Central memory CD8-positive, alpha-beta T cell (primary cell): ENCODE measurements around the gene FAM186B.
A peak's percentile ranks its signal among the peaks of the same experiment; 100 is the strongest.

Experiments used
- ATAC-seq: fragments of 150-1000 bp; cut with Tn5 transposase; replicated peaks from 2 replicates; pipeline ENCODE4 v1.10.0; 2022; ENCODE audit warnings: mild to moderate bottlenecking, moderate FRiP score, moderate number of reproducible peaks; ENCODE audit not compliant: poor library complexity, severe bottlenecking; ENCODE audit errors: extremely low read depth
- DNase-seq, 2 donors: peaks; one replicate each; pipeline ENCODE4 v3.0.0; 2021; ENCODE audit warnings: low spot score in 2 of 2
- H3K27ac Mint-ChIP-seq: one replicate; pipeline ENCODE4 v1.8.0; 2022; ENCODE audit warnings: low read depth, mild to moderate bottlenecking, moderate library complexity, mixed read lengths
- H3K27me3 Mint-ChIP-seq: one replicate; pipeline ENCODE4 v1.8.0; 2022; ENCODE audit warnings: mixed read lengths
- H3K36me3 Mint-ChIP-seq: one replicate; pipeline ENCODE4 v1.8.0; 2022; ENCODE audit warnings: mild to moderate bottlenecking, moderate library complexity, mixed read lengths; ENCODE audit not compliant: insufficient read depth
- H3K4me1 Mint-ChIP-seq: one replicate; pipeline ENCODE4 v1.8.0; 2022; ENCODE audit warnings: mixed read lengths
- H3K4me3 Mint-ChIP-seq: one replicate; pipeline ENCODE4 v1.8.0; 2022; ENCODE audit warnings: mild to moderate bottlenecking, moderate library complexity, mixed read lengths
- H3K9me3 Mint-ChIP-seq: one replicate; pipeline ENCODE4 v1.8.0; 2022; ENCODE audit warnings: mixed read lengths

FAM186B gene

DNA sequence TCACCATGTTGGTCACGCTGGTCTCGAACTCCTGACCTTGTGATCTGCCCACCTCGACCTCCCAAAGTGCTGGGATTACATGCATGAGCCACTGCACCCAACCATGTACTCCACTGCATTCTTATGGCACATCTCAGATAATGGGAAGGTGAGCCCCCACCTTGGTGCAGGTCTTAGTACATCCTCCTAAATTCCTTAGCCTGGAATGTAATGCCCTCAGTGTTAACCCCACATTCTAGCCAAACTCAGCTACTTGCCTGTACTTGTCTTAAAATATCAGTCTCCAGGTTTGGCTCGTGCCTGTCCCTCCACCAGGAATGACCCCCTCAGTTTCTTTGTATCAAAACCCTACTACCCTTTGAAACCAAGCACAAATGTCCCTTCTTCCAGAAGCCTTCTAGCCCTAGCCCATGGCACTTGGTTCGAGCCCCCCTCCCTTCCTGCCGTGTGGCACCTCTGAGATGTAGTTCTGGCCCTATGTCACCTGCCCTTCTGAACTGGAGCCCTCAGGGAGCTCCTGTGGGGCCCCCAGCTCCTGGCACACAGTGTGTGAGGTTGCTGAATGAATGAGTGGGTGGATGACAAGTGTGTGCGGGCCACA lies 58.2 kb downstream of the FAM186B start:
- H3K4me1 Mint-ChIP-seq = peaks cover 6% of the 10 kb centered on the region
- no peaks in the 10 kb centered on the region for H3K9me3 Mint-ChIP-seq
- peaks cover 44% of the 10 kb centered on the region for H3K27me3 Mint-ChIP-seq
- no peak for DNase-seq
- H3K27ac Mint-ChIP-seq = no peak overlapping the region
- no peaks in the 10 kb centered on the region for H3K36me3 Mint-ChIP-seq
- no peak for ATAC-seq
- H3K4me3 Mint-ChIP-seq = no peak overlapping the region

DNA sequence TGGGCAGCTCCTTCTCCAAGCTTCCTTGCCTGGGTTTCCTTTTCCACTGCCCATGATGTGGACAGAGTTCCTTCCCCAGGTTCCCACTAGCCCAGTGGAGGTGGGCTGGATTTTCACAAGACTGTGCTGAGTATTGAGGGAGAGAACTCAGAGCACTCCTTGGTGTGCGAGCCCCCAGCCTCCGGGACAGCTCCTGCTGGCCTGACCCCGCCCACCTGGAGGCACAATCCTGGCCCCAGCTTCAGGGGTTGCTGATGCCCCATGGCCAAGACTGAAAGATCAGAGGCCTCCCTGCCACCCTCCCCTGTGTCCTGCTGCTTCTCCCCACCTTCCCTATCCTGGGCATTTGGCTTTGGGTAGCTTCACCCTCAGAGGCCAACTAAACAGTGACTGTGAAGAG lies 59.0 kb downstream of the FAM186B start:
- Mint-ChIP-seq H3K9me3 (no peaks in the 10 kb centered on the region), H3K4me3 (no peak overlapping the region), H3K27ac (no peak overlapping the region), H3K27me3 (peaks cover 44% of the 10 kb centered on the region), H3K36me3 (no peaks in the 10 kb centered on the region), H3K4me1 (peaks cover 6% of the 10 kb centered on the region)
- ATAC-seq (no peak), DNase-seq (no peak)

DNA sequence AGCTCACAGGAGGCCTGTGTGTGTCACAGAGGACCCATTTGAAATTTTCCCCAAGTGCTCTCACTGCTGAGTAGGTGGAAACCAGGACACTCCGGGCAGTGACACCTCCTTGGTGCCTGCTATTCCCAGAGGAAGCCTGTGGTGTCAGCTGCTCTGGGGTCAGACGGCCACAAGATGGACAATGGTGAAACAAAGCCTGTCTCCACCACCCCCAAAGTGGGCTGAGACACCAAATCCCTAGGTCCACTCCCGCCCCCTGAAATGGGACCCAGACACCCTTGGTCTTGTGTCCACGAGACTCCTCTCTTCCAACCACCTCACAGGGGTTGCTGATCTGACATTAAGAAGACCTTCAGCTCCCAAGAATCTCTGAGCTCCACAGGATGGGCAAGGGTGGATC lies 59.6 kb downstream of the FAM186B start:
- no peak overlapping the region for H3K27ac Mint-ChIP-seq
- peaks cover 6% of the 10 kb centered on the region for H3K4me1 Mint-ChIP-seq
- H3K9me3 Mint-ChIP-seq = no peaks in the 10 kb centered on the region
- no peaks in the 10 kb centered on the region for H3K36me3 Mint-ChIP-seq
- ATAC-seq (no peak), DNase-seq (no peak)
- no peak overlapping the region for H3K4me3 Mint-ChIP-seq
- H3K27me3 Mint-ChIP-seq = peaks cover 40% of the 10 kb centered on the region

DNA sequence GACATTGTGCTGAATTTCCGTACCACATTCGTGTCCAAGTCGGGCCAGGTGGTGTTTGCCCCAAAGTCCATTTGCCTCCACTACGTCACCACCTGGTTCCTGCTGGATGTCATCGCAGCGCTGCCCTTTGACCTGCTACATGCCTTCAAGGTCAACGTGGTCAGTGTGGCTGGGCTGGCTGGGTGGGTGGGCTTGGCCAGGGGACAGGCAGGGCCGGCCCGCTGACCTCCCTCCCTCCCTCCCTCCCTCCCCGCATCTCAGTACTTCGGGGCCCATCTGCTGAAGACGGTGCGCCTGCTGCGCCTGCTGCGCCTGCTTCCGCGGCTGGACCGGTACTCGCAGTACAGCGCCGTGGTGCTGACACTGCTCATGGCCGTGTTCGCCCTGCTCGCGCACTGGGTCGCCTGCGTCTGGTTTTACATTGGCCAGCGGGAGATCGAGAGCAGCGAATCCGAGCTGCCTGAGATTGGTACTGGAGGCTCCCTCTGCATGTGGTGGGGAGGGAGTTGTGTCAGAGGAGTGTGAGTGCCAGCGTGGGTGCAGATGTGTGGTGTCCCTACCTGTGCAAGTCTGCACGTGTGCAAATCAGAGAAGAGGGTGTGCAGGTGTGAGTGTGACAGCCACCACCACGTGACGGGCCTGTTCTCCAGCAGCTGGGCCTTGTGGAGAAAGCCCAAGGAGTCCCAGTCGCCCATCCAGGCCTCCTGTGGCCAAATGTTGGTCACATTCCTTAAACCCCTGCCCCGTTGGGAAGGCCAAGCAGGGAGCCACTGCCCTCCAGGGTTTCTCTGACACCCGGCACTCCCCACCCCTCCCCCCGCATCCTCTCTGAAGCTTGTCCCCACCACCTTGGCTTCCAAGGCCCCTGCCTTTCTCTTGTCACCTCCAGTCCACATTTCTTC lies 61.3 kb downstream of the FAM186B start:
- ATAC-seq (no peak), DNase-seq (no peak)
- Mint-ChIP-seq H3K27ac (no peak overlapping the region), H3K27me3 (peaks cover 28% of the 10 kb centered on the region), H3K4me1 (peaks cover 12% of the 10 kb centered on the region), H3K9me3 (no peaks in the 10 kb centered on the region), H3K36me3 (no peaks in the 10 kb centered on the region), H3K4me3 (no peak overlapping the region)

DNA sequence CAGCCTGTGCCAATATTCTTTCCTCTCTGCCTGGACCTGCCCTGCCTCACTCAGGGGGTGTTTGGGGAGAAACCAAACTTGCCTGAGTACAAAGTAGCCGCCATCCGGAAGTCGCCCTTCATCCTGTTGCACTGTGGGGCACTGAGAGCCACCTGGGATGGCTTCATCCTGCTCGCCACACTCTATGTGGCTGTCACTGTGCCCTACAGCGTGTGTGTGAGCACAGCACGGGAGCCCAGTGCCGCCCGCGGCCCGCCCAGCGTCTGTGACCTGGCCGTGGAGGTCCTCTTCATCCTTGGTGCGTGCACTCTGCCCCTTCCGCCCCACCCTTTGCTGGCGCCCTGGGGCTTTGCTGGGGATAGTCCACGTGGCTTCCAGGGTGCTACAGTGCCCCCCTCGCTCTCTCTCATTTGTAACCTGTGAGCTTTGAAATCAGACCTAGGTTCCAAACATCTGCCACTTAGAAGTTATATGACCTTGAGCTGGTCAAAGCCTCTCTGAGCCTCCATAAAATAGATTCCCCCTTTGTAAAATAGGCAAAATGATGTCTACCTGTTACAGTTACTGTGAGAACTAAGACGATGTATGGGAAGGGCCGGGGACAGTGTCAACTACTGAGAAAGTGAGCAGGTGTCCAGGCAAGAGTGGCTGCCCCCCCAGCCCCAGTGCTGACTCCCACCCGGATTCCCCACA lies 62.1 kb downstream of the FAM186B start:
- ATAC-seq (no peak), DNase-seq (no peak)
- Mint-ChIP-seq H3K27ac (no peak overlapping the region), H3K4me1 (peaks cover 12% of the 10 kb centered on the region), H3K27me3 (peaks cover 26% of the 10 kb centered on the region), H3K4me3 (no peak overlapping the region), H3K9me3 (no peaks in the 10 kb centered on the region), H3K36me3 (no peaks in the 10 kb centered on the region)

DNA sequence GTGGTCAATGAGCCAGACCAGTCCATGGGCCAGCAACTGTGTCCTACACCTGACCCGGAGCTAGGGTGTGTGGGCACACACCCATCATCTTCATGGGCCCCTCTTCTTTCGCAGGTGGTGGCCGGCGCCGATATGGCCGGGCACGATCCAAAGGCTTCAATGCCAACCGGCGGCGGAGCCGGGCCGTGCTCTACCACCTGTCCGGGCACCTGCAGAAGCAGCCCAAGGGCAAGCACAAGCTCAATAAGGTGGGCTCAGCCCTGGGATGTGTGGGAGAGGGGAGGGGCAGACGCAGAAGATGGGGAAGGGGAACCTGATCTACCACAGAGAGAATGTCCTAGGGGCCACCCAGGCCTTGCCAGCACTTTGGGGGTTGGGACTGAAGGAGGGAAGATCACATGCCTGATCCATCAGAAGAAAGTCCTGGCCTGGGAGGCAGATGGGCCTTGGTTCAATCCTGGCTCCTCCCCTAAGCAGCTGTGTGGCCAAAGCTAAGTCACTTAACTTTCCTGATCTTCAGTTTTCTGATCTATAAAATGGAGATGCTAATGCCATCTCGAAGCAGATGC lies 62.8 kb downstream of the FAM186B start:
- no peak for DNase-seq
- Mint-ChIP-seq H3K27ac (no peak overlapping the region), H3K9me3 (no peaks in the 10 kb centered on the region), H3K36me3 (peaks cover under 1% of the 10 kb centered on the region), H3K4me3 (no peak overlapping the region), H3K4me1 (peaks cover 12% of the 10 kb centered on the region), H3K27me3 (peaks cover 19% of the 10 kb centered on the region)
- ATAC-seq = no peak

DNA sequence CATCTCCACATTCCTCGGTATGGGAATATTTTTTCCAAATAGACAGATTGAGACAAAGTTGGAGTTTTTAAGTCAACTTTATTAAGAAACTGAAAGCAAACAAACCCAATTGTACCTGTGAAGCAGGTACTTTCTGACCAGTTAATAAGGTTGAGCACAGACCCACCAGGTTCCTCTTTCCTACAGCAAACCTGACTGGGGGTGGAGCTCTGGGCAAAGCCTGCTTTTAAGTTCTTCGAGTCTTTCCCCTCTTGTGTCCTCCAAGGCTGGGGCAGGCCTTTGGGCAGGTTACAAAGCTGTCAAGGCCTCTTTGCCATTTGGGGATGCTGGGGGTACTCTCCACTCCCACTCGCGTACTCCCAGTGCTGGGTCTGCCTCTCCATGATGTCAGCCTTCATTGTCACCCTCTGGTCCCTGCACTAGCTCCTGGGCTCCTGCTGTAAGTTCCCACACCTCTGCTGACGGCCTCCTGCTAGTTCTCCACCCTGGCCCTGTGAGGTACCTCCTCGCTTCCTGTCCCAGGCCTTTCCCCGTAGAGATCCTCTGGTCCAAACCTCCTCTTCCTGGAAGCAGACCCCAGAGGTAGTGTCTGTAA lies 63.4 kb downstream of the FAM186B start:
- H3K4me1 Mint-ChIP-seq = peaks cover 12% of the 10 kb centered on the region
- peaks cover 12% of the 10 kb centered on the region for H3K27me3 Mint-ChIP-seq
- ATAC-seq = no peak
- peaks cover 5% of the 10 kb centered on the region for H3K36me3 Mint-ChIP-seq
- DNase-seq = no peak
- no peak overlapping the region for H3K4me3 Mint-ChIP-seq
- no peaks in the 10 kb centered on the region for H3K9me3 Mint-ChIP-seq
- no peak overlapping the region for H3K27ac Mint-ChIP-seq

DNA sequence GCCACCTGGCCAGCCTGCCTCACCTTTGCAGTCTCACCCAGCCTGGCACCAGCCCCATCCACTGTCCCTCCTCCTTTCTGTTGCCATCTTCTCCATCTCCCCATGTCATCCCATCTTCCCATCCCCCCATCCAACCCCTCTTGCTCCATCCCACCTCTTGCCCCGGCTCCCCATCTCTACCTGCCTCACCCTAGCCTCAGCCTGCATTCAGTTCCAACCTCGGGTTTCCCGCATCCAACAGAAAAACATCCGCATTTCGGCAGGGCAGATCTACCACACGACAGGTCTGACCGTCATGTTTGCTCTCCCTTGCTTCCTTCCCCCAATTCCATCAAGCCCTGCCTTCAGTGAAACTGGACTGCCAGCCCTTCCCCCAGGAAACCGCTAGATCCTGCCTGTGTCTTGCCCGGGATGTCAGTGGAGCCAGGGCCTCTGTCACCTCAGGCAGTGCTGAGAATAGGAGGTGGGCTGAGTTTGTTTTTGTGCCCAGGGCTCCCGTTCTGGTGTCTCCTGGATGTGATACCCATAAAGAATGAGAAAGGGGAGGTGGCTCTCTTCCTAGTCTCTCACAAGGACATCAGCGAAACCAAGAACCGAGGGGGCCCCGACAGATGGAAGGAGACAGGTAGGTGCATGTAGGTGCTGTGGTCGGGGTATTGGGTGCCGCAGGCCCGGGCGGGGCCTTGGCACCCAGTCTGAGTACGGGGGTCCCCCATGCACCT lies 64.1 kb downstream of the FAM186B start:
- DNase-seq = no peak
- H3K4me3 Mint-ChIP-seq = peak overlapping the region; percentile 44
- H3K27me3 Mint-ChIP-seq = peaks cover 7% of the 10 kb centered on the region
- peaks cover 5% of the 10 kb centered on the region for H3K36me3 Mint-ChIP-seq
- no peak for ATAC-seq
- H3K27ac Mint-ChIP-seq = peak overlapping the region; percentile 71
- H3K4me1 Mint-ChIP-seq = peaks cover 12% of the 10 kb centered on the region
- no peaks in the 10 kb centered on the region for H3K9me3 Mint-ChIP-seq

DNA sequence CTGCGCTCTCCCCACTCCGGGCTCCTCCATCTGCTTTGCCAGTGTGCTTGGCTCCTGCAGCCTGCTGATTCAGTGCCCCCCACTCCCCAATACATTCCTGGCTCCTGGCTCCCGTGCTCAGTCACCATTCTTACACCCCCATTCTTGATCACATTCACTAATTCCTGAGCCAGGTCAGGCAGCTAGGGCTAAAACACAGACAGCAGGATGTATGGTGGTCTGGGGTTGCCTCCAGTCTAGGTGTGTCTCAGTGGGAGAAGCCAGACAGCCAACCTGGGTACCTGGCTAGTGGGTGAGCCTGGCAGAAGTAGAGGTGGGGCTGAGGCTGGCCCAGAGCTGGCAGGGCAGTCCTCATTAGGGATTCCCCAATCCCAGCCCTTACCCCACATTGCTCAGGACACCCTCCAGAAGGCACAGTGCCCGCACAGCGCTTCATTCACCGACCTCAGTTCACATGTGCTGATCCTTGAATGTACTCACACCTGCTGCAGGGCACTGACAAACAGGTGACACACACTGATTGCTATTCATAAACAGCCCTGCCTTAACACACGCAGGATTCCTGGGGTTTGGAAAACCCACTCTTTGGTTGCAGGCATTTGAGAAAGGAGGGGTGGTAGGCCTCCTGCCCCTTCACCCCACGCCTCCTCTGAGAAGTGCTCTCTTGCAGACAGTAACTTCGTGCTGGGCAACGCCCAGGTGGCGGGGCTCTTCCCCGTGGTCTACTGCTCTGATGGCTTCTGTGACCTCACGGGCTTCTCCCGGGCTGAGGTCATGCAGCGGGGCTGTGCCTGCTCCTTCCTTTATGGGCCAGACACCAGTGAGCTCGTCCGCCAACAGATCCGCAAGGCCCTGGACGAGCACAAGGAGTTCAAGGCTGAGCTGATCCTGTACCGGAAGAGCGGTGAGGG lies 65.0 kb downstream of the FAM186B start:
- ATAC-seq = no peak
- peak overlapping the region; percentile 77 for H3K4me3 Mint-ChIP-seq
- H3K27ac Mint-ChIP-seq = peak overlapping the region; percentile 71
- DNase-seq = no peak
- peaks cover 12% of the 10 kb centered on the region for H3K4me1 Mint-ChIP-seq
- H3K9me3 Mint-ChIP-seq = no peaks in the 10 kb centered on the region
- H3K27me3 Mint-ChIP-seq = no peaks in the 10 kb centered on the region
- peaks cover 5% of the 10 kb centered on the region for H3K36me3 Mint-ChIP-seq

DNA sequence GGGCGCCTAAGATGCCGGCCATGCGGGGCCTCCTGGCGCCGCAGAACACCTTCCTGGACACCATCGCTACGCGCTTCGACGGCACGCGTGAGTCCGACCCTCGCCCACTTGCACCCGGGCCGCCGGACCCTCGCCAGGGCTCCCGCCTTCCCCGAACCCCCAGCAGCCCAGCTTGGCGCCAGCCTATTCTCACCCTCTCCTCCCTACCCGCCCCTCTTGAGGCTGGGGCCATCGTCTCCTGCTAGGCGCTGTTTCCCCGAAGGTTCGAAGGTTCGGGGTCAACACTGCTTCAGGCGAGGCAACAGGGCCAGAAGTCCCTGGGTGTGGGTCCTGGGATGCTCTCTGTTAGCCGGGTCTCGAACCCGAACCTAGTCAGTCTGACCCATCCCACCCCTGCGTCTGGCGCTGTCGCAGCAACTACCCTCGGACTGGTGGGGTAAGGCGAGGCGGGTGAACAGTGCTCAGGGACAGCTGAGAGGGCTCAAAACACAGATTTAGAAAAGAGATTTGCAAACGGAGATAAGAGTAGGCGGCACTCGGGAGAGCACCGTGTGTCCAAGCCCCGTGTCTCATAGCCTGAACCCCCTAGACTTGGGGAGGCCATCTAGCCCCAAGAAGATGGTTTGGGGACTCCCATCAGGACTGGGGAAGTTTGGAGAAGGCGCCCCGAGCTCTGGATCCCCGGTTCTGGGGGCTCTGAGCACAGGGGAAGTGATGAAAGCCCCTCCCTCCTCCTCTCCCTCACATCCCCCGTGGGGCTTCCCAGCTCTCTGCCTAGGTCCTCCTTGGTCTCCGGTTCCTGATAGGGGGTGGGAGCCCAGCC lies 65.8 kb downstream of the FAM186B start:
- Mint-ChIP-seq H3K4me1 (peaks cover 12% of the 10 kb centered on the region), H3K27me3 (no peaks in the 10 kb centered on the region), H3K9me3 (no peaks in the 10 kb centered on the region), H3K27ac (peak overlapping the region; percentile 71), H3K36me3 (peaks cover 5% of the 10 kb centered on the region), H3K4me3 (peak overlapping the region; percentile 77)
- DNase-seq (no peak), ATAC-seq (no peak)
